Measurements from ENCODE around the gene LNPEP.
"Not testable (repeated sequence)": the region's sequence is repeated elsewhere in the genome, so short reads cannot be mapped to it uniquely, and the experiment has no call there.

LNPEP gene

GRCh38 chr5:97073420-97073819 lies 137.5 kb downstream of the LNPEP start:
- no peak for TF ChIP-seq CTCF (conservative IDR thresholded peaks at IDR 0.05)
- no peak overlapping the region for H3K27ac ChIP-seq

GRCh38 chr5:97074859-97075489 lies 139.1 kb downstream of the LNPEP start:
- peak overlapping the region; percentile 68; the same call in 1 of the 2 replicates for H3K27ac ChIP-seq

DNA sequence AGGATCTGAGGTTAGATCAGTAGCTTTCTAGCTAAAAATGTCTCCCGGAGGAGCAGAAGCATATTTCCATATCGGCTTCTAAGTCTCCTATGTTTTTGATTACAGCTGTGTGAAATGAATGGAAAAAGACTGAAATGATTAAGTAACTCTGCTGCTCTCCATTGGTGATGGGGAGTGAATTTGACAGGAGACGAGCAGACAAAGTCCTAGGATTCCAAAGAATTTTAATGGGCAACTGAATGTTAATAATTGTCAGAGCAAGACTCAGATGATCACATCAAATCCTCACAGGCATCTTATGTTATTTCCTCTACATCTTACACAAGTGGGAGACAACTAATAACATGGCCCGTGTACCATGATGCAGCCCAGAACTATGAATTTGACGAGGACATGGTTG lies 139.8 kb downstream of the LNPEP start:
- H3K27ac ChIP-seq: peak overlapping the region; percentile 68; the same call in 1 of the 2 replicates
- no peak for TF ChIP-seq CTCF (conservative IDR thresholded peaks at IDR 0.05)

More at GRCh38 chr5:97074859-97075489, 139.1 kb downstream of the LNPEP start:
- TF ChIP-seq CTCF (conservative IDR thresholded peaks at IDR 0.05): no peak

GRCh38 chr5:97076098-97076497 lies 140.2 kb downstream of the LNPEP start:
- peak overlapping the region; percentile 68 for H3K27ac ChIP-seq
- TF ChIP-seq CTCF (conservative IDR thresholded peaks at IDR 0.05): no peak

GRCh38 chr5:97077246-97077645 lies 141.4 kb downstream of the LNPEP start:
- H3K27ac ChIP-seq: peak overlapping the region; percentile 68
- TF ChIP-seq CTCF (conservative IDR thresholded peaks at IDR 0.05): no peak

GRCh38 chr5:97078958-97079743 lies 143.3 kb downstream of the LNPEP start:
- peak overlapping the region; percentile 68 for H3K27ac ChIP-seq
- no peak for TF ChIP-seq CTCF (conservative IDR thresholded peaks at IDR 0.05)

- not testable (repeated sequence) for H3K27ac ChIP-seq
Measured at GRCh38 chr5:97084782-97085458, 149.0 kb downstream of the LNPEP start.

All from VCaP (cell line).